ENCODE measurements around the gene NUDT14. TPM values are rescaled to one million over a fixed set of nuclear protein-coding genes. Genes with fewer than 3 reads are reported as not detected.

Gene NUDT14
- total and polyA plus RNA-seq, 2 of the 8 experiments (the other 6 are each of a cell fraction or from before 2014, with no cell fraction given): 25.5 to 33.3 TPM

DNA sequence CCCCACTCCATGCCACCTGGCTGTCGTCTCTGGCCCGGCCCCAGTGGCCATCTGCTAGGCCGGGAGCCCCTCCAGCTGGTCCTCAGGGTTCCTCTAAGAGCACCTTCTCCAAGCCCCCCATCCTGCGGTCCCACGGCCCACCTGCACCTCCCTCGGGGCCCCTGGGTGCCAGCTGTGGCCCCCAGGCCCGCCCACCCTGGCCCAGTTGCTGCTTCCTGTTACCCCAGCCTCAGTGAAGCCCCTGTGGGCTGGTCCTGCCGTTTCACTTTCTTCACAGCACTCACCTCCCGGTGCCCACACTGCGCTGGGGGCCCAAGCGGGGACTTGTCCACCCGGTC is 27.6 kb upstream of the NUDT14 start:
- no peak overlapping the region for H4K91ac ChIP-seq (replicated peaks; ENCODE audit: insufficient read length, low read length)
- no peak overlapping the region for H2BK12ac ChIP-seq (ENCODE audit: low read depth, low read length)
- no peak overlapping the region for H2AK5ac ChIP-seq (ENCODE audit: low read depth, low read length)
- no peaks in the 10 kb centered on the region for H3K9me3 ChIP-seq (ENCODE audit: insufficient read depth in 2 of 2, low read depth in 1 of 2, low read length in 1 of 2)
- no peak overlapping the region for H4K5ac ChIP-seq (ENCODE audit: insufficient read length, low read depth, low read length)
- no peak overlapping the region for H3K27ac ChIP-seq (ENCODE audit: low read depth, low read length)
- TF ChIP-seq TAF7 (optimal IDR thresholded peaks at IDR 0.05; ENCODE audit: borderline replicate concordance, low read depth, low read length) (no peak), SIRT6 (IDR thresholded peaks at IDR 0.05; ENCODE audit: low read length) (no peak), SP1 (IDR thresholded peaks at IDR 0.05; ENCODE audit: low read depth, low read length) (no peak)
- TF ChIP-seq, protein P1, sequence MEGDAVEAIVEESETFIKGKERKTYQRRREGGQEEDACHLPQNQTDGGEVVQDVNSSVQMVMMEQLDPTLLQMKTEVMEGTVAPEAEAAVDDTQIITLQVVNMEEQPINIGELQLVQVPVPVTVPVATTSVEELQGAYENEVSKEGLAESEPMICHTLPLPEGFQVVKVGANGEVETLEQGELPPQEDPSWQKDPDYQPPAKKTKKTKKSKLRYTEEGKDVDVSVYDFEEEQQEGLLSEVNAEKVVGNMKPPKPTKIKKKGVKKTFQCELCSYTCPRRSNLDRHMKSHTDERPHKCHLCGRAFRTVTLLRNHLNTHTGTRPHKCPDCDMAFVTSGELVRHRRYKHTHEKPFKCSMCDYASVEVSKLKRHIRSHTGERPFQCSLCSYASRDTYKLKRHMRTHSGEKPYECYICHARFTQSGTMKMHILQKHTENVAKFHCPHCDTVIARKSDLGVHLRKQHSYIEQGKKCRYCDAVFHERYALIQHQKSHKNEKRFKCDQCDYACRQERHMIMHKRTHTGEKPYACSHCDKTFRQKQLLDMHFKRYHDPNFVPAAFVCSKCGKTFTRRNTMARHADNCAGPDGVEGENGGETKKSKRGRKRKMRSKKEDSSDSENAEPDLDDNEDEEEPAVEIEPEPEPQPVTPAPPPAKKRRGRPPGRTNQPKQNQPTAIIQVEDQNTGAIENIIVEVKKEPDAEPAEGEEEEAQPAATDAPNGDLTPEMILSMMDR (IDR thresholded peaks at IDR 0.05; ENCODE audit: control extremely low read depth in 1 of 3, insufficient read depth in 1 of 3, low read depth in 1 of 3, low read length in 3 of 3): no peak
- no peak overlapping the region for H3K23ac ChIP-seq (ENCODE audit: insufficient read length)
- H3K27me3 ChIP-seq (replicated peaks in 1 of 4; ENCODE audit: control insufficient read depth in 3 of 4, extremely low read depth in 1 of 4, insufficient read depth in 3 of 4, low read length in 3 of 4): no peaks in the 10 kb centered on the region
- H3K4me3 ChIP-seq (ENCODE audit: extremely low read depth in 1 of 4, insufficient read depth in 2 of 4, low read depth in 3 of 4, low read length in 4 of 4): no peak overlapping the region
- H3K4ac ChIP-seq (replicated peaks; ENCODE audit: insufficient read length, low read depth, low read length): no peak overlapping the region
- H3K14ac ChIP-seq (ENCODE audit: insufficient read length): no peak overlapping the region
- H3K9ac ChIP-seq (replicated peaks in 1 of 4; ENCODE audit: extremely low read depth in 1 of 4, low read depth in 3 of 4, low read length in 3 of 4): no peak overlapping the region
- H3K36me3 ChIP-seq (ENCODE audit: control insufficient read depth in 2 of 4, insufficient read depth in 4 of 4, low read length in 3 of 4): no peaks in the 10 kb centered on the region
- no peak overlapping the region for H3K4me2 ChIP-seq (ENCODE audit: insufficient read depth in 1 of 2, low read depth in 2 of 2, low read length in 2 of 2)
- H2BK5ac ChIP-seq (ENCODE audit: low read depth, low read length): no peak overlapping the region
- H3K4me1 ChIP-seq (replicated peaks in 1 of 4; ENCODE audit: control insufficient read depth in 3 of 4, insufficient read depth in 4 of 4, low read length in 3 of 4): 0 out of 7 replicates have a peak, but pooled peaks cover 0 to 2% (median 0%) of the 10 kb centered on the region in 4 experiments
- no peak overlapping the region for H3K56ac ChIP-seq (replicated peaks; ENCODE audit: insufficient read length, low read depth, low read length)
- FAIRE-seq: no peak
- no peaks in the 10 kb centered on the region for H3K79me2 ChIP-seq (ENCODE audit: control insufficient read depth in 1 of 2, insufficient read depth in 2 of 2, low read length in 2 of 2)
- no peak overlapping the region for H2BK120ac ChIP-seq (replicated peaks; ENCODE audit: low read depth, low read length)
- H3K18ac ChIP-seq (ENCODE audit: extremely low read depth, low read length): no peak overlapping the region
- CTCF ChIA-PET (ENCODE audit: partially characterized antibody): interaction anchor here (0.7 to 1.4 kb wide), 2 partner anchors 12 to 181 kb away, joined by 3 read pairs; no protein-coding TSS in a partner anchor
- POLR2A ChIA-PET (ENCODE audit: partially characterized antibody): no interaction called here
- peaks cover 3 to 10% of the 10 kb centered on the region in 2 experiments for H4K20me1 ChIP-seq (replicated peaks in 1 of 2; ENCODE audit: control insufficient read depth in 1 of 2, insufficient read depth in 2 of 2, low read length in 2 of 2)
- no peak for DNase-seq (ENCODE audit: low read depth in 1 of 2, low spot score in 2 of 2)
- H3K23me2 ChIP-seq (ENCODE audit: low read depth, low read length): no peaks in the 10 kb centered on the region
- no peak overlapping the region for H2AFZ ChIP-seq (ENCODE audit: low read length)
- WGBS, 2 experiments (ENCODE audit: extremely low coverage in 1 of 2, insufficient coverage in 1 of 2, insufficient read length in 1 of 2, insufficient replicate concordance in 2 of 2, low coverage in 1 of 2, low lambda C conversion rate in 2 of 2, missing lambda C conversion rate in 1 of 2): 85% methylated on average over 8 of the region's 12 CpGs; no CpG with 5 or more reads in 1 of the 2 experiments
- H3K79me1 ChIP-seq (ENCODE audit: low read depth, low read length): no peaks in the 10 kb centered on the region
- no peak overlapping the region for H4K8ac ChIP-seq (ENCODE audit: extremely low read depth, insufficient read depth, low read length)
- no peak overlapping the region for H2BK15ac ChIP-seq (ENCODE audit: low read length)
- H2BK20ac ChIP-seq (ENCODE audit: low read length): no peak overlapping the region
